Activated CD4-positive, alpha-beta memory T cell treated with anti-CD3 and anti-CD28 coated beads, Interleukin-2, amount 10 ng/mL, durations not matched to agents 7 days and 5 days (primary cell): ENCODE measurements around the gene GOLGA6L26. TPM values are rescaled to one million over a fixed set of nuclear protein-coding genes. Genes with fewer than 3 reads are reported as not detected.
"Not testable (repeated sequence)": the region's sequence is repeated elsewhere in the genome, so short reads cannot be mapped to it uniquely, and the experiment has no call there.

ENCODE experiments used
- CTCF ChIA-PET: fragments of 350-600 bp; sonication (Branson Sonifier 250); formaldehyde crosslinking; loops from one replicate; lab custom pipeline; 2021; ENCODE audit warnings: antibody characterized with exemption, inconsistent platforms; lab: Charles Lee
- POLR2A ChIA-PET: fragments of 350-600 bp; sonication (Branson Sonifier 250); formaldehyde crosslinking; loops from one replicate; lab custom pipeline; 2021; ENCODE audit warnings: antibody characterized with exemption; lab: Charles Lee
- DNase-seq: peaks from one replicate; pipeline ENCODE4 v3.0.0-alpha.2; 2020
- H3K27ac Mint-ChIP-seq: one replicate; pipeline ENCODE4 v1.8.0; 2021; ENCODE audit warnings: mild to moderate bottlenecking, mixed read lengths
- H3K27me3 Mint-ChIP-seq: one replicate; pipeline ENCODE4 v1.8.0; 2021; ENCODE audit warnings: mixed read lengths
- H3K36me3 Mint-ChIP-seq: one replicate; pipeline ENCODE4 v1.8.0; 2021; ENCODE audit warnings: low read depth, mixed read lengths
- H3K4me1 Mint-ChIP-seq: one replicate; pipeline ENCODE4 v1.8.0; 2021; ENCODE audit warnings: mixed read lengths
- H3K4me3 Mint-ChIP-seq: one replicate; pipeline ENCODE4 v1.8.0; 2021; ENCODE audit warnings: mild to moderate bottlenecking, mixed read lengths
- H3K9me3 Mint-ChIP-seq: one replicate; pipeline ENCODE4 v1.8.0; 2021; ENCODE audit warnings: mixed read lengths
- total RNA-seq, 2 experiments: library from RNA; stranded (reverse); gene quantifications; one replicate each; pipeline ENCODE4 v1.2.3, GENCODE V29; 2021

Gene GOLGA6L26
- total RNA-seq, 2 experiments from 2014 or later, result not detected

DNA sequence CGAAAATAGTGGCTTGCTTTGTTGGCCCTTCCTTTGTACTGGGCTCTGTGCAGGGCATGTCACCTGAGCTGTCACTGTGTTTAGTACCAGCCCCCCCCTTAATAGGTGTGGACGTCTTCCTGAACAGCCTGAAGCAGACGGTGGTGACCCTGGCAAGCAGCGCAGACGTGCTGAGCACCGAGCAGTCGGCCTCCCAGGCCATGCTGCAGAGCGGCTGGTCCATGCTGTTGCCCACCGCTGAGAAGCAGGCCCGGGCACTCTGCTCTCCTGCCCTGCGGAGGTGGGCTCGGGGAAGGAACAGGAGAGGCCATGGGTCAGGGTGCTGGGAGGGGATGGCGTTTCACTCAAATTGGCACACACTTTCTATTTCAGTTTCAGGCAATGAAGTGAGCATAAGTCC lies 22.8 kb downstream of the GOLGA6L26 start:
- H3K4me3 Mint-ChIP-seq, H3K9me3 Mint-ChIP-seq, POLR2A ChIA-PET, DNase-seq, H3K27ac Mint-ChIP-seq, CTCF ChIA-PET, H3K27me3 Mint-ChIP-seq: not testable (repeated sequence)
- peaks cover 12% of the 10 kb centered on the region for H3K36me3 Mint-ChIP-seq
- H3K4me1 Mint-ChIP-seq, result peaks cover 10% of the 10 kb centered on the region

GRCh38 chr15:23305921-23306320 lies 28.1 kb downstream of the GOLGA6L26 start:
- H3K9me3 Mint-ChIP-seq, DNase-seq, H3K27ac Mint-ChIP-seq, CTCF ChIA-PET, POLR2A ChIA-PET, H3K27me3 Mint-ChIP-seq: not testable (repeated sequence)
- H3K4me1 Mint-ChIP-seq, result peaks cover 25% of the 10 kb centered on the region
- peaks cover 15% of the 10 kb centered on the region for H3K36me3 Mint-ChIP-seq
- H3K4me3 Mint-ChIP-seq, result peak overlapping the region; percentile 21

- peaks cover 15% of the 10 kb centered on the region for H3K36me3 Mint-ChIP-seq
- H3K4me3 Mint-ChIP-seq, result peak overlapping the region; percentile 81
- H3K4me1 Mint-ChIP-seq, result peaks cover 25% of the 10 kb centered on the region
- H3K9me3 Mint-ChIP-seq, DNase-seq, CTCF ChIA-PET, H3K27me3 Mint-ChIP-seq, POLR2A ChIA-PET: not testable (repeated sequence)
- peak overlapping the region; percentile 67 for H3K27ac Mint-ChIP-seq
Observed at GRCh38 chr15:23304805-23305204, 29.2 kb downstream of the GOLGA6L26 start.

DNA sequence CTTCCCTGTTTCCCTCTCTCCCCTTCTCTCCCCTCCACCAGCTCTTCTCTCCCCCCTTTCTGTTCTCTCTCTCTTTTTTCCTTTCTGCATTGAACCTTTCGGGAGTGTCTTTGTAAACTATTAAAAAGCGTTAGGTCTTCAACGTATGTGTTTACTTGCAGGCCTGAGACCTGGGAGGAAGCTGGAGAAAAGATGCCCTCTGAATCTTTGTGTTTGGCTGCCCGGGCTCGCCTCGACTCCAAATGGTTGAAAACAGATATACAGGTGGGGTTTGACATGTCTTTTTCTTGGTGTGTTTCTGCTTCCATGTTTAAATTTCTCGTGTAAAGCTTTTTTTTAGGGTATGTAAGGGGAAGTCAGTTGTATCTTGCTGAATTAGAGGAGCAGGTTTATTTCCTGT lies 29.7 kb downstream of the GOLGA6L26 start:
- H3K27me3 Mint-ChIP-seq, CTCF ChIA-PET, H3K9me3 Mint-ChIP-seq, POLR2A ChIA-PET, DNase-seq: not testable (repeated sequence)
- Mint-ChIP-seq H3K27ac (peak overlapping the region; percentile 67), H3K36me3 (peaks cover 11% of the 10 kb centered on the region), H3K4me1 (peaks cover 25% of the 10 kb centered on the region), H3K4me3 (peak overlapping the region; percentile 81)

GRCh38 chr15:23303654-23304053 lies 30.3 kb downstream of the GOLGA6L26 start:
- CTCF ChIA-PET, POLR2A ChIA-PET, H3K9me3 Mint-ChIP-seq, H3K27me3 Mint-ChIP-seq, H3K36me3 Mint-ChIP-seq: not testable (repeated sequence)
- H3K27ac Mint-ChIP-seq, result peak overlapping the region; percentile 67
- H3K4me1 Mint-ChIP-seq, result peaks cover 25% of the 10 kb centered on the region
- peak overlapping the region; percentile 81 for H3K4me3 Mint-ChIP-seq
- DNase-seq, result peak; percentile 31

GRCh38 chr15:23303246-23303645 lies 30.8 kb downstream of the GOLGA6L26 start:
- H3K9me3 Mint-ChIP-seq, POLR2A ChIA-PET, H3K4me3 Mint-ChIP-seq, DNase-seq, H3K27me3 Mint-ChIP-seq, H3K27ac Mint-ChIP-seq, H3K36me3 Mint-ChIP-seq, CTCF ChIA-PET: not testable (repeated sequence)
- H3K4me1 Mint-ChIP-seq, result peaks cover 25% of the 10 kb centered on the region

Other genes with a start within 250 kb of the GOLGA6L26 start
- gene GOLGA6L1, start 197.4 kb downstream of the GOLGA6L26 start, total RNA-seq, result not detected
- gene GOLGA8S, start 20.6 kb upstream of the GOLGA6L26 start, total RNA-seq, result under 1 TPM; 0.33 to 0.38 TPM
- not detected for gene GOLGA6L2, start 113.0 kb upstream of the GOLGA6L26 start, total RNA-seq
- gene MKRN3, start 231.5 kb upstream of the GOLGA6L26 start, total RNA-seq, result 1 to 10 TPM; 4.4 to 5.0 TPM